Dermis blood vessel endothelial cell (primary cell): Measurements from ENCODE around the gene SMIM20. TPM values are rescaled to one million over a fixed set of nuclear protein-coding genes. Genes with fewer than 3 reads are reported as not detected.

Source experiments
- DNase-seq: peaks from one replicate; pipeline ENCODE4 v3.0.0; 2010
- total RNA-seq: library from RNA; depleted of rRNA; stranded (reverse); fragments of >200 nt; gene quantifications from 2 replicates; pipeline ENCODE4 v1.2.3, GENCODE V29; 2014

Gene SMIM20
- total RNA-seq, 1 donor from 2014 or later, result 14.0 TPM

DNA sequence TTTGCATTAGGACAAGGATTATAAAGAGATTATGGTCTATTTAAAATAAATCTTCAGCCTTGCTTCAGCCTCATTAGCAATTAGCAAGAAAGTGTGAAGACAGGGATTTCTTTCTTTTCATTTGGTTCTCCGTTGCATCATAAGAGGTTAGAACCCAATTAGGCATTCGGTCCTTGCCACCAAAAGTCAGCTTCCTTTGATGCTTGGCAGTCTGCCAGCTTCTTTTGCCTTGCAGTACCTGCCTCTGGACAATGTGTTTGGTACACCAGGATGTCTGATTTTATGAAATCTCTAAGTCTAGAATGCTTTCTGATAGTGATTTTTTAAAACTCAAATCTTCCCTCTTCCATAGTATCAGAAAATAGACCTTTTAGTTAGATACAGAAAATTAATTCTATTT, 12.4 kb downstream of the SMIM20 start:
- DNase-seq, result peak; percentile 15

DNA sequence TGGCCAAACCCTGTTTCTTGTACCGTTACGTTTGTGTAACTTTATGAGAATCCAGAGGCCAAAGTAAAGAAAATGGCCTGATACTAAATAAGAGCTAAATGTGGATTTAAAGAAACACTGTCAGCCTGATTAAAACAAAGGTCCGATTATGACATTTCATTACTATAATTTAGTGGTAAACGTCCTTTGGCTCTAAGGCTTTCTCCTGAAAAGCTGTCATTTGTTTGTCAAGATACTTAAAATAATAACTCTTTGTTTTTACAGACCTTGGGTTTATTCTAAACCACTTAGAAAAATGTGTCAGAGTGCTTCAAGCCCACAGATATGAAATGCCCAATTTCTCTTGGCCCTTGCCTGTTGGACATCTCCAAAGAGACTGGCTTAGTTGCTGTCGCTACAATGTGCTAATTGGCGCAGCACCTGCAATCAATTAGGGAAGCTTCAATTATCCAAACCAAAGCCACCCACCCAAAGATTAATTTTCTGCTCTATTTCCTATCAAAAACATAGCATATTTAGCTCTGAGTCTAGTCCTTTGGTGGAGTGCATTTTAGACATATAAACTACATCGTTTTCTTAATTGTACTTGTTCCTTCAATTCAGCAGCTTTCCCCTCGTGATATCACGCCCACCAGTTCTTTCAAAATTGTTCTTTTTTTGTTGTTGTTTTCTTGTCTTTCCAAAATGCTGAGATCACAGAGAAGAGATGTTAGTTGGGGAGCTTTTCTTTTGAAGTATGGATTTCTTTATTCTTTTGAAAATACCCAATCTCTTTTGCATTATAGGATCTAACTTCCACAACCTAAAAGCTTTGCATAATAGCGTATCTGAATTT, 13.6 kb downstream of the SMIM20 start:
- DNase-seq, result no peak

DNA sequence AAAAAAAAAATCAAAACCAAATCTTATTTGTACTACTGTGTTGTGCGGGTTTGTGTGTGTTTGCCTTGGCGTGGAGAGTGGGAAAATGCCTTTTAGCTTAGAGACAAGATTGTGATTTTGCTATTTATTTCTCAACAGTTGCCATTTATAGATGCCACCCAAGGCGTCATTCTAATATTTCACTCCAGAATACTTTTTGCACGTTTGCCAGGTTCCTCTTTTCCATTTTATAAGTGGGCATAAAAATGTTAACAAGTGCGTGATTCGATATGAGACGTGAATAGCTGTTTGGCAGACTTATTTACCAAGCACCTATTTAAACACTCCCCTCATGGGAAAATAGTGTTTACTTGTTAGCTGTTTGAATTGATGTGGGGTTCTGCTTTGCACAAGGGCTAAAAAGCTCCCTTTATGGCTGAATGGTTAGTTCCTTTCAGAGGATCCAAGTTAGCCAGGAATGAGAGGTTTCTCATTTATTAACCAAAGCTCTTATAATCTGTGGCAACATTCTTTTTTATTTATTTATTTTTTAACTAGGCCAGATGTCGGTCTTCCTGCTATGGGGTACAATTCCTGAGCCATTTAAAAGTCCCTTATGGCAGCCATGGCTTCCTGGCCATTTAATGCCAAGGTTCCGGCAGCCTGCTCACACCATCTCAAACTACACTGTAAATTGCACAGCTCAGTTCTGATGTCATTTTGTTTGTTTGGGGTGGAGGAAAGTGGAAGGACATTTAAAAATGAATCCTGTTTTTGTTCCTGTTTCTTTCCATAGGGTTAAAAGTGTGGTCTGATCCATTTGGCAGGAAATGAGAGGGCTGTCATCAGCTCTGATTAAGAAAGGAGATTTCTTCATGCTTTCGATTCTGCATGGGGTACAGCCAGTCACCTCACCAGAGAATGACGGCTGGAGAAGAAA, 14.6 kb downstream of the SMIM20 start:
- peak; percentile 22 for DNase-seq

GRCh38 chr4:25929298-25929686, 15.3 kb downstream of the SMIM20 start:
- DNase-seq, result no peak

DNA sequence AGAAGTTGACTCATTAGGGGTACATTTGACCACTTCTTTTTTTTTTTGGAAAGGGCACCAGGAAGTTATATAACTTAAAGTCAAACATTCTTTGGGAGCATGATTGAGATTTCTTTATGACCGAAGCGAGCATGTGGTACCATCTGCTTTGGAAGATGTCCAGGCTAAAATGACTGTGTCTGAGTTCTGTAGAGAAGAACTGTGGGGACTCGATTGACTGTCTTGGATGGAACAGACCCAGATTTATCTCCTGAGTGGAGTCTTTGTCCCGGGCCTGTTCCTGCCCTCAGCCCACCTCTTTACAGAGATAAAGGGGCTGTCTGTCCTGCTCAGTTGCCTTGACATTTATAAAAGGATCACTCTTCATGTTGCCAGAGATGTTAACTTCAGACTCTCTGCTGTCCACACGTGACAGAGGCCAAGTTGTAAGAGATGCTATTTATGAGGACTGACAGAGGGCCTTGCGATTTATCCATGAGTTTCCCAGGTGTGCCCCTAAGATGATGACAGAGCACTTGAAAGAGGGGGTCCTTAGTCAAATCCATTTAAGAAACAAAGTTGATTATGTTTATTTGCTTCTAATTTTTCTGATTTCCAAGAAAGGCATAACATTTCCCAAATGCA, 16.8 kb downstream of the SMIM20 start:
- DNase-seq, result no peak

DNA sequence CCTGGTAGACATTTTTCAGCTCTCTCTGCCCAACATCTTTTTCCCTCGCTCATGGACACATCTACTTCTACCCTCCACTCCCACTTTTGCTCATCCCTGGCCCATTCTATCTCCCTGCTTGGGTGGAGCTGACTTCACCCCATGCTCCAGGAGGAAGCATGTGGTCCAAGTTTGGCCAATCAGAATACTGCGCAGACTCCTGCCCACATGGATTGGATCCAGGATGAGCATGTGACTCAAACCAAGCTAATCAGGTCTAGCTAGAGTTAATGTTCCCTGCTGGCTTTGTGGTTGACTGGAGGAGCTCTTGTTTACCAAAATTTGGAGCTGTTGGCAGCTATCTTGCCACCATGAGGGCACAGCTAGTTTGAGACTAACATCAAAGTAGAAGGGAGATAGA, 22.7 kb downstream of the SMIM20 start:
- DNase-seq, result no peak

GRCh38 chr4:25937801-25938200, 23.8 kb downstream of the SMIM20 start:
- DNase-seq, result no peak

GRCh38 chr4:25938366-25938765, 24.3 kb downstream of the SMIM20 start:
- DNase-seq, result no peak

- no peak for DNase-seq
Measured at GRCh38 chr4:25938787-25939186, 24.8 kb downstream of the SMIM20 start.

- DNase-seq, result no peak
Measured at GRCh38 chr4:25939330-25939729, 25.3 kb downstream of the SMIM20 start.

DNA sequence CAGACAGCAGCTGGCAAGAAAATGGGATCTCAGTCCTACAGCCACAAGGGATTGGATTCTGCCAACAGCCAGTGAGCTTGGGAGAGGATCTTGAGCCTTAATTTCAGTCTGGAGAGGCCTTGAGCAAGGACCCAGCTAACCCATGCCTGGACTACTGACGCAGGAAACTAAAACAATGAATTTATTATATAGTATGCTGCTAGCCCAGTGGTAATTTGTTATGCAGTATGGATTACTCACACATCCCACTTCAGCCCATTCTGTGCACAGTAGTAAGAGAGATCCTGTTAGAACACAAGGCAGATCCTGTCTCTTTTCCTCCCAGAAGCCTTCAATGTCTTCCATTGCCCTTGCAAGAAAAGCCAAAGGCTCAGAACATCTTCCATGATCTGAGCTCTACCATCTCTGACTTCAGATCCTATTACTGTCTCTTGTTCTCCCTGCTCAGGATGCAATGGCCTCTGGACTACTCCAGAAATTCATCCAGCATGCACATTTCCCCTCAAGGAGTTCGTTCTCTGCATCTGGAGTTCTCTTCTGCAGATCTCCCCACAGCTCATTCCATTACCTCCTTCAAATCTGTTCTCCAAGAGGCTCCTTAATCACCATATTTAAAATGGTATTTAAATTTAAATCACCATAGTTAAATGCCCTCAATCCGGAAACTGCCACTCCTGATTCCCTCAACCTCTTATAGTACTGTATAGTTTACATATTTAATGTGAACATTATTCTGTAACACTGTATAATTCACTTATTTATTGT, 27.6 kb downstream of the SMIM20 start:
- DNase-seq, result no peak

DNA sequence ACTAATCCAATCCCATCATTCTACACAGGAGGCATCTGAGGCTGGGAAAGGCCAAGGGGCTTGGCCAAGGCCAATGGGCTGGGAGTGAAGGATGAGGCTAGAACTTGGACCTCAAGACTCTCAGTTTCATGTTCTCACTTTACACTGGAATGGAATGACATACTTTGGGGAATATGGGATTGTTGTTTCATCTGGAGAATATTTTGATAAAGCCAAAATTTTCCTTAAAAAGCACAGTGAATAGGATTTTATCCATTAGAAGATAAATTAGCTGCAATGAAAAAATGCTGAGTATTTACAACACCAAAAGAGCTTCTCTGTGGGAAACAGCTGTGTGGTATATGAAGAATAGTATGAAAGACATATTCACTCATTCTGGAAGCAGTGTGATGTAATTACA, 29.3 kb downstream of the SMIM20 start:
- no peak for DNase-seq

DNA sequence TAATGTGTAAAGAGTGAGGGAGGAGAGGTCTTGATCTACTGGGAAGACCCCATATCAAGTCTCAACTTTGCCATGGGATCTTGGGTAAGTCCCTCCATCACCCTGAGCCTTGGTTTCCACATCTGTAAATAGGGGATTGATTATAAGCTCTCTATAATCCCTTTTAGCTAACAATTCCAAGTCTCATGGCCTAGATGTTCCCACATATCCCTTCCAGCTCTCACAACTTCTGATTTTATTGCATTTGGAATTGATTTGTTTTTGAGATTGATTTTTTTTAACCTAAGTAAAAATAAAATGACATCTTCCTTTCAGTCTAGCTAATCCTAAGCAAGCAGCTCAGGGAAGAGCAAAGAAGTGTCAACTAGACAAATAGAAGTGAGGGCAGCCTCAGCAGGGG, 29.8 kb downstream of the SMIM20 start:
- no peak for DNase-seq

- DNase-seq, result no peak
Measured at GRCh38 chr4:25948051-25948450, 34.0 kb downstream of the SMIM20 start.

GRCh38 chr4:25949173-25949748, 35.2 kb downstream of the SMIM20 start:
- no peak for DNase-seq

DNA sequence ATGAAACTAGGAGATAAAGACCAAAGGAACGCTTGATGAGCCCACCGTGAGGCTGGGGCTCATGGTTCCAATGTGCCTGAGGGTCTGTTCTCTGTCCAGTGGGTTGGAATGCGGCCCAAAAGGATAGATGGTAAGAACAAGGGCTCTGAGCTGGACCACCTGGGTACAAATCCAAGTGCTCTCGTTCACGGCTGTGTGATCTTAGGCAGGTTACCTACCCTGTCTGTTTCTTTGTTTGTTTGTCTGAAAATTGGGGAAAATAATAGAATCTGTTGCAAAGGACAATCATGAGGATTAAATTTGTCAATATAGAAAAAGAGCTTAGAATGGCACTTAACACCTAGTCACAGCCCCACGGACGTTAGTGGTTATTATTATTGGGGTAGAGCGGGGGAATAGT, 36.0 kb downstream of the SMIM20 start:
- DNase-seq, result no peak

GRCh38 chr4:25950461-25951389, 36.7 kb downstream of the SMIM20 start:
- peak; percentile 20 for DNase-seq

GRCh38 chr4:25951390-25951952, 37.5 kb downstream of the SMIM20 start:
- DNase-seq, result no peak

GRCh38 chr4:25953740-25954139, 39.7 kb downstream of the SMIM20 start:
- DNase-seq, result no peak

GRCh38 chr4:25954293-25954904, 40.4 kb downstream of the SMIM20 start:
- no peak for DNase-seq
